Stimulated activated CD8-positive, alpha-beta memory T cell treated with anti-CD3 and anti-CD28 coated beads, Interleukin-4, amount 100 ng/mL, for 4 hours (primary cell): Measurements from ENCODE around the gene F7.
A peak's percentile ranks its signal among the peaks of the same experiment; 100 is the strongest.
"Not testable (repeated sequence)": the region's sequence is repeated elsewhere in the genome, so short reads cannot be mapped to it uniquely, and the experiment has no call there.

ENCODE experiments used
- DNase-seq, 2 donors: peaks; one replicate each; pipeline ENCODE4 v3.0.0-alpha.2; 2020; ENCODE audit warnings: low read depth in 2 of 2, low spot score in 1 of 2

The F7 gene

GRCh38 chr13:113151745-113152690 lies 46.4 kb downstream of the F7 start:
- DNase-seq, result no peak

GRCh38 chr13:113152691-113152983 lies 47.0 kb downstream of the F7 start:
- DNase-seq, result no peak

GRCh38 chr13:113152984-113153809 lies 47.6 kb downstream of the F7 start:
- DNase-seq, result no peak

- DNase-seq, result peak; percentile 44 to 53
These were observed 48.5 kb downstream of the F7 start for GRCh38 chr13:113153810-113154748.

- DNase-seq, result no peak
These were observed 49.6 kb downstream of the F7 start for GRCh38 chr13:113155201-113155600.

GRCh38 chr13:113155982-113156655 lies 50.5 kb downstream of the F7 start:
- DNase-seq, result no peak

GRCh38 chr13:113157206-113157928 lies 51.8 kb downstream of the F7 start:
- DNase-seq, result no peak

GRCh38 chr13:113157929-113158747 lies 52.5 kb downstream of the F7 start, which contains the start of gene PROZ:
Gene PROZ, plus strand, starts transcription at chr13:113158648. Its CDS starts 13 bp downstream, at chr13:113158661.
- DNase-seq, result no peak

DNA sequence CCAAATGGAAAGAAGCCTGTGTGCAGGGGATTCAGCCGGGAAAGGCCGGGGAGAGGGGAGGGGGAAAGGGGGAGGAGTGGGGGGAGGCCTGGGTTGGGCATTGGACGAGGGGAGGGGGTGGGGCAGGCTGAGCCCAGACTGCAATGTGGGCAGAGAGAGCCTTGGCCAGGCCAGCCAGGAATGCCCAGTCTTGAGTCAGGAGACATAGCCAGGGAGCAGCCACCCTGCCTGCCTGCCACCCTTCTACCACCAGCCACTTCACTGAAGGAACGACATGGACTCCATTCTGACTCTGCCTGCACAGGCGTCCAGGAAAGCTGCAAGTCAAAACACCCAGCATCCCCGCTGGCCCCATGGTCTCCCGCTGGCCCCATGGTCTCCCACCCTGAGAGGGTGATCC lies 53.4 kb downstream of the F7 start:
- no peak for DNase-seq

GRCh38 chr13:113159701-113160100 lies 54.1 kb downstream of the F7 start:
- DNase-seq, result no peak

- no peak for DNase-seq
These were observed 55.4 kb downstream of the F7 start for GRCh38 chr13:113160983-113161382.

GRCh38 chr13:113161433-113161832 lies 55.8 kb downstream of the F7 start:
- no peak for DNase-seq

- DNase-seq, result not testable (repeated sequence)
These were observed 56.4 kb downstream of the F7 start for GRCh38 chr13:113161975-113162374.

DNA sequence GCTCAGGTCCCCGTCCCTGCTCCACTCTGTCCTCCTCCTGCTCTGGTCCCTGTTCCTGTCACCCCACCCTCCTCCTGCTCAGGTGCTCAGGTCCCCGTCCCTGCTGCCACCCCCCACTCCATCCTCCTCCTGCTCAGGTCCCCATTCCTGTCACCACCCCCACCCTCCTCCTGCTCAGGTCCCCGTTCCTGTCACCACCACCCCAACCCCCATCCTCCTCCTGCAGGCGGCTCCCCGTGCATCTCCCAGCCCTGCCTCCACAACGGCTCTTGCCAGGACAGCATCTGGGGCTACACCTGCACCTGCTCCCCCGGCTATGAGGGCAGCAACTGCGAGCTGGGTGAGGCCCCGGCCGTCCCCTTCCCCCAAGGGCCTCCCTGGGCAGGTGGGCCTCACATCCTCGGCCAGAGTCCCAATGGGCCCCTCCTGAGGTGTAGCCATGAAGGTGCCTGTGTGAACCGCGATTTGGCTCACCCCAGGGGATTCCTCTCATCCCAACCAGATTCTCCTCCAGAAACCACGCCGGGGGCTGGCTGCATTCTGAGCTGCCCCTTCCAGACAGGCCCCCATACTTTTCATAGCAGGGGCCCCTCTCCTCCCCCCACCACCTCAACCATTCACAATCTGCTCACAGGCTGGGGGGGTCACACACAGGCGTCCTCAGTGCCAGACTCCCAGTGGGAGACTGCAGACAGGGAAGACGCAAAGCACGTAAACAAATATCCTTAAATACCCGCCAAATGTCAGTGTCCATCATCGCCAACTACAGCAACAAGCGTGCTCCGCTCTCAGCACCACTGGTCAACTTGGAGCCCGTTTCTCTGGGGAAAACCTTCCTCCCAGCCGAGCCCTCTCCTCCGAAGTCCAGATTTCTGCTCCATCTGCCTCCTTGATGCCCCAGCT lies 57.4 kb downstream of the F7 start:
- no peak for DNase-seq

GRCh38 chr13:113164492-113164891 lies 58.9 kb downstream of the F7 start:
- DNase-seq, result no peak

GRCh38 chr13:113166266-113166665 lies 60.7 kb downstream of the F7 start:
- no peak for DNase-seq

- no peak for DNase-seq
These were observed 61.1 kb downstream of the F7 start for GRCh38 chr13:113166681-113167080.

GRCh38 chr13:113167155-113167554 lies 61.6 kb downstream of the F7 start:
- DNase-seq, result no peak
